GM18867 (cell line): ENCODE data around the gene SYPL1.

ENCODE experiments used
- ATAC-seq: cut with Tn5 transposase; IDR thresholded peaks from one replicate; pipeline ENCODE4 v1.9.1; 2021; ENCODE audit warnings: mild to moderate bottlenecking, moderate library complexity; ENCODE audit not compliant: unreplicated experiment

Gene SYPL1

DNA sequence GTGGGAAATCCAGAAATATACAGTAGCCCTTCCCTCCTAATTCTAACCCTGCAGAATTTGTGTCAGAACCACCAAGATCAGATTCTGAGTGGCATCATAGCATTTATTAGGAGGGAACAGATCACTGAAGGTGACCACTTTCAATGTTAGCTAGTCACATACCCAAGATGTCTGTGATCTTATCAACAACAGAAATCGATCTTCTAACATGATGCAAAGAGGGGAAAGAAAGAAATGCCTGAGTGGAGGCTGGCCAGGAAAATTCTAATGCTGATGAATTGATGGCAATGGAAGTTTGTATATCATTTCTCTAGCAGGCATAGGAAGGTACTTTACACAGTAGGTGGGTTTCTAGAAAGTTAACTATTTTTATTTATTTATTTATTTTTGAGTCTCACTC is 10.6 kb upstream of the SYPL1 start:
- no peak for ATAC-seq

DNA sequence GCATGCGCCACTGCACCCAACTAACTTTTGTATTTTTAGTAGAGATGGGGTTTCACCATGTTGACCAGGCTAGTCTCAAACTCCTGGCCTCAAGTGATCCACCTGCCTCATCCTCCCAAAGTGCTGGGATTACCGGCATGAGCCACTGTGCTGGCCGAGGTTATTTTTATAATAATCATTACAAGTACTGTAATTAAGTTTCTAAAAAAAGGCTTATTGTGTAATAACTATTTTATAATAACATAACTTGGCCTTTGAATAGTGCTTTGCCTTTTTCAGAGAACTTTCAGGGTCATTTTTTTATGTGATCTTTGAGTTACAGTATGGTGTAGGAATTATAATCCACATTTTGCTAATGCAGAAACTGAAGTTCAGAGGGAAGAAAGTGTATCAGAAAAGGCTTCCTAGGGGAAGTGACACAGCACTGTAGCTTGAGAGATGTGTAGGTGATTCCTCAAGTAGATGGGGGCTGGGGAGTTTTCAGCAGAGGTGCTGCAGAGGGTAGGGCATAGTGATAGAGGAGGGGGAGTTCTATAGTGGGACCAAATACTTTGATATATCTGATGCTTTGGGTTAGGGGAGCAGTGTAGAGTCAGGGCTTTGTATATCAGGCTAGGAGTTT is 9.2 kb upstream of the SYPL1 start:
- no peak for ATAC-seq

DNA sequence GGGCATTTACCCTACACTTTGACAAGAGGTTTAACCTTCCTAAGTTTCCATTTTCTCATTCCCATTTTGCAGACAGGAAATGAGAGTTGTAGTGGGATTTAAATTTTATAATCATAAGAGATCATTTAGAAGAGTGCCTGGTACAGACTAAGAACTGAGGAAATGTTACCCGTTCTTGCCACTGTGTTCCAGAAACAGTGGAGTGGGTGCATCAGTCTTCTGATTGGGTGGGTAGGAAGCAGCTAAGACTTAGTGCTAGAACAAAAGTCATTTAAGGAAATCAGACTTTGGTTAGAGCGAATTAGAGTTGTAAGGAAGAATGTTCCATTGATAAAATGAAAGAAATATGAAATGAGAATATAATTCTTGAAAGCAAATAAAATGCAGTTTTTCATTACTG is 8.4 kb upstream of the SYPL1 start:
- no peak for ATAC-seq

DNA sequence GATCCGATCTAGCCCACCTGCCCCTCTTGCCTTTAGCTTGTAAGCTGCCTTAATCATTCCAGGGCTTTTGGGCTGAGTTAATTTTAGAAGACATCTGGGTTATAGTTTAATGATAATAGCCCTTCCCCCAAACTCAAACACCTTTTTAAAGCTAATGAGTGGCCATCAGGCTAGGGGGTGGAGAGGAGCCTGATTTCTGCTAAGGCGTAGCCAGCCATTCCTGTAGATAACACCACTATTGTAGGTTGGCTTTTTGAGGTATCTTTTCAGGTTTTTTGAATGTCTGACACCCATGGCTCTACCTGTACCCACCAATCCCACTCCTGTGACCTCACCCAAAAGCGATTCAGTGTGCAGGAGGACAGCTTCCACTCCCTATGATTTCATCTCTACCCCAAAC is 7.6 kb upstream of the SYPL1 start:
- ATAC-seq = no peak

DNA sequence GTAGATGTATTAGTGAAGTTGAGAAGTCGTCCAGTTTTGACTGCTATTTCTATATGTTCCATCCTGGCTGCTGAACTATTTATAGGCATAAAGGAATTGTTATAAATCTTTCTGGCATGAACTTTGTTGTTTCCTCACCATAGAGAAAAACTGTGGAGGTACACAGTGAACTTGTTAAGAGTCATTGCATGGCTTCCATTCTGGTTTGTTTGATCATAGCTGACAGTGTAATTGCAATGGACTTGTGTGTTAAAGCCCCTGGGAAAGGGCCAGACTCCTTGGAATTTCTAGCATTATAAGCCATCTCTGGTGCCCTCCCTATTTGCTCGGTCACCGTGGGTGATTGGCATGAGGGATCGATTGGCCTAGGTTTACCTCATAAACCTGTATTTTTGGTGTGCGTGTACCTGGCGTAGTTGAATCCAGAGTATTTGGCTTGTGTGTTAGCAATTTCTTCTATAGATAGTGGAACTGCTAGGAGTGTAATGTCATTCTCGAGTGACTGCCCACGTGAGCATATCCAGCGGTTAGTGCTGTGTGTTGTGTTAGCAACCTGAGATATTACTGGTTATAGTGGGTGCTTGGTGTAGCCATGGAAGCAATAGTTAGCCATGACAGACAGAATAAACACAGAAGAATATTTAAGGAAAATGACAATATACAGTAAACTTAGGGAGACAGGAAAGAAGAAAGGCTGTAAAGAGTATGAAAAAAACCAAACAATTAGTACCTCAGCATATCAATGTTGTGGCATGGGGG is 5.9 kb upstream of the SYPL1 start:
- ATAC-seq = no peak

DNA sequence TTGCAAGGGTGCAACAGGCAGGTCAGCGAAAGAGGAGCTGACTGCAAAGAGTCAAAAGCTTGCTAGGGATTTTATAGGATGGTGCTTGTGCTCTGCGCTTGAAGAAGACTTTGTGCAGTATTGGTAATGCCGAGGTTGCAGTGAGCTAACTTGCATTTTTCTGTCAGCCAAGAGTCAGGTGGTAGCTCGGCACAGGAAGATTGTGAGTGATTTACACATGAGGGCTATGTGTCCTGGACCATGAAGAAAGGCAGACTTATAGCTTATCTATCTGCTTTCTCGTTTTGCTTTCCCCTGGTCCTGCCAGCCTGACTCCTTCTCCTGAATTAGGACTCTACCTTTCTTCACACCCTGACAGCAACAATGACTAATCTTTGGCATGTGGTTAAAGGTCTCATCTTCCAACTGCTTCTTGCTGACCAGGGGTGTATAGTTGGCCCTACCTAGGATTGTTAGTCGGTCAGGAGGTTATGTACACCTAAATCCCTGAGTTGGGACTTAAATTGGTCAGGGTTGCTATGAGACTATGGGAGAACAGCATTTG is 4.1 kb upstream of the SYPL1 start:
- ATAC-seq = no peak

DNA sequence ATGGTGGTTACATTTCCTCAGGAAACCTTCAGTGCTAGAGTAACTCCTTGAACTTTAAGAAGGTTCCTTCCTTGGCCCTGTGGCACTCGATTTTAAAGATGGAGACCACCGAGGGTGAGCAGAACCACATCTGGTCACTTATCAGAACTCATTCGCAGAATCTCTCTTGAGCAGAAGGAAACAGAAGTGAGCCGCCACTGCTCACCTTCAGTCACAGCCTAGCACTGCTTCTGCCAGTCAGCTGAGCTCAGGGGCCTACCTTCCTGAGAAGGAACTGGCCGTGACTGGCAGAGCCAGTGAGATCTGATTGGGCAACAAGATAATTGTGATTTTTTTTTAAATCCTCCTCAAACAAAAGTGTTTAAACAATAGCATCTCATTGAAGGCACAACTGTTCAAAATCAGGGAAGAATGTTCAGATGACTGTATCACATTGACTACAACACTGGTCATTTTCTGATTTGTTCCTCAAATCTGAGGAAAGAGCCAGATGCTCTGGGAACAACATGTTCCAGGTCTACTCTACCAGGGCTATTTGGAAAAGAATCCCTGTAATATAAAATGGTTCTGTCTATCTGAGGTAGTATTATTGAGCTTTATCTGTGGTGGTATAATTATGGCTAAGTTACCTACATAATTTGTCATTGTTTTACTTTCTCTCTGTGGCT is 2.7 kb upstream of the SYPL1 start:
- no peak for ATAC-seq

DNA sequence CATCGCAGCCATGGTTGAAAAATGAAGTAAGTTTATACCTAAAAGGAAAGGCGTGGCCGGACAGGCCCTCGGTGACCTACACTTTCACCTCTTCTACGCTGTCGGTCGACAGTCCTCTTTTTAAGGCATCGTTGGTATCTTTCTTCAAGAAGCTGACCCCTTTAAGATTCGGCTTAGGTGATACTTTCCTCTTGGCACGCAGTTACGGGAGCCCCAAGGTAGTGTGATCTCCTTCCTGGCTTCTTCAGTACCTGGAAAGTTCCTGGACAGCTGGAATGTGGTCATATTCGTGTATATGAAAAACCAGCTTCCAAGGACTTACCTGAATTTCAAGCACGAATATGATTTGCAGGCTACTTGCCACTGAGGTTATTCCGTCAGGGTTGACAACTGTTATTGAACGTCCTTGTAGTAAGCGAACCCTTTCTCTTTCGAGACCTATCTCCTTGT is 885 bp upstream of the SYPL1 start:
- no peak for ATAC-seq

DNA sequence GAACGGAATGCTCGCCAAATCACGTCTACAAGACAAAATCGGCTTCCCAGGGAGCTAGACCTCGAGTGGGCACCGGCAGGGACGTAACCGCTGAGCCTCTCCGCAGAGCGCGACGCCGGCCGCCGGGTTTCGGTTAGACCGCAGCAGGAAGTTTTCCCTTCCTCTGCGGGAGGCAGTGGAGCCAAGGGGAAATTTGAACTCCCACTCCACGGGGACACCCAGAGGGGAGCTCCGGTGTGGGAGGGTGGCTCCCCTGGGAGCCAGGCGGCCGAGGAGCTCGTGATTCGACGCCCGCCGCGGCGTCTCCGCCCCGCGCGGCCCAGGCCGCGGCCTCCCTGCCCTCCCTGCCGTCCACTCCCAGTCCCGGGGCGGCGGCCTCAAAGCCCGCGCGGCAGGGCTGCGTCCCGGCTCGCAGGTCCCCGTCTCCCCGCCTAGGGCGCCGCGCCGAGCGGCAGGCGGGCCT is 426 bp downstream of the SYPL1 start:
- ATAC-seq = peak; percentile 33

DNA sequence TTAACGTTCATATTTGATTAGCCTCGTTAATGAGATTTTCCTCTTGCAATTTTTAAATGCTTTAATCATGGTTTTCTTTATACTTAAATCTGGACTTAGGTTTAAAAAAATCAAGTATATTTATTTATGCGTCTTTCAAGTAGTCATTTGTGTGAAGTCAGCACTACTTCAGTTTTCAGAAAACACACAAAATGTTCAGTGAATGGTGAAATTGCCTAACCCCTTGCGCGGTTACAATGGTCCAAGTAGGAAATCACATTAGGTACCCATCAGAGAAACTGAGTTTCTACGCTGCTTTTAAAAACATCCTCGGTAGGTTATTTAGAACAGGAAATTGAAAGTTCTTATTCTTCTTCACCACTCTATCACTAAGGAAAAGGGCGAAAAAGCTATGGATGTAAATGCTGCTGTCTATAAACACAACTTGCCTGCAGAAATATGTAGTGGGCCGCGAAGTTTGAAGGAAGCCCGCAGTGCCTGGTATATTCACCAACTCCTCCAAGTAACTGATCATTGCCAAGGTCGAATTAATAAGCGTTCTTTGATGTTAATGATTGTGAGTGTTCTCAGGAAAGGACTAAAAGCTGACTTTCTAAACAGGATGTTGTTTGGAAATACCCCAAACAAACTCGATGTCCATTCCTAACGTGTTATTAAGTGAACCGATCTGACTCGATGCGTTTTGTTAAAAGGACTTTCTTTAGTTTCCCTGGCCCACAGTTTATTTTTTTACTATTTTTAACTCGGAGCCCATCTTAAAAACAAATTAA is 1.0 kb downstream of the SYPL1 start:
- ATAC-seq = no peak

DNA sequence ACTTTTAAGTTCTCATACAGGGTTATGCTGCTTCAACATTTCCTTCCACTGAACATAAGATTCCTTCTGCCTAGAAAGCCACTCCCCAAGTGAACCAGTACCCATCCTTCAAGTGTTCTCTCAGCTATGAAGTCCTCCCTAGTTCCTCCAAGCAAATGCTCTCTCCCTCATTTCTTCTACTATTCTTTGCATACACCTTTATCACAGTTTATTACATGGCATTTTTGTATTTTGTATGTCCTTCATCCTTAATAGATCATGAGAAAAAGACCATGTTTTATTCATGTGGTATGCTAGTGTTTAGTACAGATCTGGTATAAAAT is 1.9 kb downstream of the SYPL1 start:
- no peak for ATAC-seq

DNA sequence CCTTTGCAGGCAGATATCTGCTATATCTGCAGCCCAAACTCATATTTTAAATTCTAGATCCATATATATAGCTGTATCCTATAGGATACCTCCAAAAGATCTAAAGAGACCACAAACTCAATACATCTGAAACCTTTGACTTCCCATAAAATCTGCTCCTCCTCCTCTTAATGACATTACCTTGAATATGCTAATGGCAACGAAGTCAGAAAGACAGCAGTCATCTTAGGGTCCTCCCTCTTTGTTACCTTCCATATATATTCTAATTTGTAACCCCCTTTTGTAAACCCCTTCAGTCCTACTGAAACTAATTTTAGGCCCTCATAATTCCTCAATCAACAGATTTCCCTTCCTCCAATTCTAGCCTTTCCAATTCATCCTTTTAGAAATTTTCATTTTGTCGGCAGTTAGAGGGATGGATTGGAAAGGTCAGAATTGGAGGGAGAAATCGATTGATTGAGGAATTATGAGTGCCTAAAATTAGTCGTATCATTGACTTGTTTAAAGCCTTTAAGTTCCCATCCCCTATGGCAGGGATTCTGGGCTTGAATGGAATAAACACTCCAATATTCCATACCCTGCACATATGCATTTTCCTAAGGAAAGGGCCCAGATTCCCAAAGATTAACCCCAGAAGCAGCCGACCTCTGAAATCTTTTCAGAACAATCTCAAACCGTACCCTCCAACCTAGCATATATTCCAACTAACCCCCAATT is 2.4 kb downstream of the SYPL1 start:
- ATAC-seq = no peak

DNA sequence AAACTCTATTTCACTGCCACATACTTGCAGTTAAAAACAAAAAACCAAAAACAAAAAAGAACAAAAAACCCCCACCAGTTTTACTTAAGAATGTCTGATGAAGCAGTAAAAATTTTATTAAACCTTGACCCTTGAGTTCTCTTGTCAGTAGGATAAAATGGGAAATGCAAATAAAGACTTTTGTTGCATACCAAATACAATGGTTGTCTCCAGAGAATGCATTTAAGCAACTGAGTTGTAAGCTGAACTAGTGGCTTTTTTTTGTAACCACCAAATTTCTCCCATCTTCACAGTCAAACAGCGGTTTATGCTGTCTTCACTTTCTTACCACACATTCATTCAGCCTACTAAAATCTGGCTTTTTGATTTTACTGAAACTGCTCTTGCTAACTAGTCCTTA is 3.1 kb downstream of the SYPL1 start:
- ATAC-seq = no peak

DNA sequence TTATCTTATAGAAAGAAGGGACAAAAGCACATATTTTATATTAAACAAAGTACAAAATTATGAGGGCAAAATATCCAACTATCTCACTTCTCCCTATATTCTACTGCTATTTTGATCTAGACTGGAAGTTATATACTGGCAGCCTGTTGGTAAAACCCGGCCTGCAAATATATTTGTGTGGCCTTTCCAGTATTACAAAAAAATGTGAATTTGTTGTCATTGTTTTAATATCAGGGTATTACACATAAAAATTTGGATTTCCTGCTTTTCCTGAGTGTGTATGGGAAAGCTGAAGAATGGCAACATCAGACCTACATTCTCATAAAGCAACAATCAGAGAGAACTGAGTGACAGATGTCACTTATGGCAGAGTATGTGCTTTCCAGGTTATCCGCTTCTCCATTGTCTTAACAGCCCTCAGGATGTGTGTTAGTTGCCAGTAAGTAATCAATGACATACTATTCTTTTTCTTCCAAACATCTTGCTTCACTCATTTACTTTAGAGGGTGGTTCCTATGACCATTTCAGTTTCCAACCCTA is 7.3 kb downstream of the SYPL1 start:
- ATAC-seq = no peak

DNA sequence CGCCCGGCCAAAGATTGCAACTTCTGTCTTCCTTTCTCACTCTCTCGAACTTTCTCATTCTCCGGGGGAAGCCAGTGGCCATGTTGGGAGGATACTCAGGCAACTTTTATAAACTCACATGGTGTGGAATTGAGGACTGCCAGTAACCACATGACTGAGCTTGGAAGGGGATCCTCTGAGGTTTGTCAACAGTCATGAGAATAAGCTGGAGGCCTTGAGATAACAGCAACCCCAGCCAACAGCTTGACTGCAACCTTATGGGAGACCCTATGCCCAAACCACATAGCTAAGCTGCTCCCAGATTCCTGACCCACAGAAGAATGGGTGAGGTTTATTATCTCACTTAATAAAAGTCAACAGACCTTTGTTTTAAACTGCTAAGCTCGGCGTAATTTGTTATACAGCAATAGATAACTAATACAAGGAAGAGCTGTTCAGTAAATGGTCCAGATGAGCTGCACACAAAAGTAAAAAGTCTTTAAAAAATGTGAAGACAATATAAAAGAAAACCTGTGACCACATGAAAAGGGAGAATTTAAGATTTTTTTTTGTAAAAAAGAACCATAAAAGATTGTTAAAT is 9.6 kb downstream of the SYPL1 start:
- no peak for ATAC-seq

DNA sequence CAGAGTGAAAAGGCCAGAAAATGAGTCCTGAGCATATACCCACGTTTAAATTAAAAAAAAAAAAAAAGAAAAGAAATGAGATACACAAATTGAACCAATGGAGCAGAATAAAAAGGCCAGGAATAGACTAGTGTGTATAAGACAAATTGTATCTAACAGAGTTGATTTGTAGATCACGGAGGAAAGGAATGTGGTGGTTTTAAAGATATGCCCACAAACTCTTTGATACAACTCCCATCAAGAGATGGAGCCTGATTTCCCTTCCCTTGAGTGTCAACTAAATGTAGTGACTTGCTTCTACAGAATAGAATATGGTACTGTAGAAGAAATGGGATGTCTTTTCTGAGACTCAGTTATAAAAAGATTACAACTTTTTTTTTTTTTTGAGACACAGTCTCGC is 10.4 kb downstream of the SYPL1 start:
- ATAC-seq = no peak

DNA sequence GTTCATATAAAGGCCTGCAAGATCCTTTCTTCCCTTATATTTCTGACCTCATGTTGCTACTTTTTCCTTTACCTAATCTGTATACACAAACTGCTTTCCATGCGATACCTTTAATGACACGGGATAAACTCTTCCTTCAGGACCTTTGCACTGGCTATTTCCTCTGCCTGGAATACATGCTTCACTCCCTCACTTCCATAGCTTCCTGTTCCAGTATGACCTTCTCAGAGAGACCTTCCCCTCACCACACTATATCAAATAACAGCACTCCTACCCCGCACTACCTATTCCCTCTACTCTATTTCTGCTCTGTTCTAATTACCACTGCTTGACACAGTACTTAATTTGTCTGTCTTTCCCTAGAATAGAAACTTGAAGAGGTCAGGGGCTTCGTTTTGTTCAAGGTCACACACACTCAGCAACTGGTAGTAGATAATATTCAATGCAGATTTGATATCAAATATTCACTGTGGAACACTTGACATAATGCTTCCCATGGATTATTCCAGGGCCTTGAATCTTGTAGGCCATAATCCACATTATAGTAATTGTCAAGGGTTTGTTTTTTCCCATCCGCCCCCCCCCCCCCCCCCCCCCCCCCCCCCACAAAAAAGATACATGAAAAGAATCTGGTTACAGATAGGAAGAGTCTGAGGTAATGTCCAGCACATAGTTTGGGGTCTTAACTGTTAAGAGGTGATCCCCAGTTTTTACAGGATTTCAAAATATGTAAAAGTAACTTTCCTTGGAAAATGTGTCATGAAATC is 11.1 kb downstream of the SYPL1 start:
- ATAC-seq = no peak

DNA sequence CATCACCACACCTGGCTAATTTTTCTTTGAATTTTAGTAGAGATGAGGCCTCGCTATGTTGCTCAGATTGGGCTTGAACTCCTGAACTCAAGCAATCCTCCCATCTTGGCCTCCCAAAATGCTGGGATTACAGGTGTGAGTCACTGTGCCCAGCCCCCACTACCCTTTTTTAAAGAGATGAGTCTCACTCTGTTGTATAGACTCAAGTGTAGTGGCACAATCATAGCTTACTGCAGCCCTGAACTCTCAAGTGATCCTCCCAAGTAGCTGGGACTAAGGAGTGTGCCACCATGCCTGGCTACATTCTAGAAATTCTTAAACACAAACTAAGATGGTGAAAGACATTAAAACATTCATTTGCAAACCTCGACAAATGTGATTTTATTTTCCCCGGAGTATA is 12.6 kb downstream of the SYPL1 start:
- no peak for ATAC-seq

DNA sequence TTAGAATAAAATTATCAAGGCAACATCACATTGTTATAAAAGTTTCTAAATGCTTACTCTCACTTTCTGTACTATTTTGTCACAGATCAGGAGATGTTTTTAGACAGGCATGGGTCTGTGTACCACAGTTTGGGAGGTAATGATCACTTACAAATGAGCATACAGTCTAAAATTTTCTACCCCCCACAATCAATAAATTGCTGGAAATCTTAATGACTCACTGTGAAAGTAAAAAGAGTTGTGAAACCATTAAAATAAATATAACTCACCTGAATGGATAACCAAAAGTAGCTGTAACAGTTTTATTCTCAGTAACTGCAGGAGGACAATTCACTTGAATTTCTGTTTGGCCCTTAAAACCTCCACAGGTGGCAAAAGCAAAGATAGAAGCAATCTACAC is 13.2 kb downstream of the SYPL1 start:
- ATAC-seq = no peak
